A673 (cell line): ENCODE data around the gene TPPP. TPM values are rescaled to one million over a fixed set of nuclear protein-coding genes. Genes with fewer than 3 reads are reported as not detected.

Experiments used
- BruUV-seq: library from RNA; stranded (reverse); fragments of 400-500 nt; replicated peaks from 2 replicates; lab custom pipeline; 2021; lab: Mats Ljungman, UMichigan
- CTCF ChIA-PET: fragments of 300-600 bp; sonication (Branson Sonifier 250); formaldehyde crosslinking; loops from one replicate; lab custom pipeline; 2022; ENCODE audit warnings: antibody characterized with exemption; lab: Charles Lee
- POLR2A ChIA-PET: fragments of 300-600 bp; sonication (Branson Sonifier 250); formaldehyde crosslinking; loops from one replicate; lab custom pipeline; 2022; ENCODE audit warnings: antibody characterized with exemption; ENCODE audit not compliant: low non-redundant PET; lab: Charles Lee
- DNase-seq: peaks from one replicate; pipeline ENCODE4 v3.0.0-alpha.2; 2015; ENCODE audit warnings: low spot score
- H3K27ac ChIP-seq: fragments of 200-600 bp; sonication (generic); 2 replicates; pipeline ENCODE4 v1.5.1; 2016; ENCODE audit warnings: mixed run types, low read depth, mild to moderate bottlenecking, mixed read lengths, antibody characterized with exemption, low read length; ENCODE audit not compliant: poor library complexity, severe bottlenecking
- H3K27me3 ChIP-seq: fragments of 200-600 bp; sonication (generic); replicated peaks from 2 replicates; pipeline ENCODE4 v1.6.1; 2017; ENCODE audit warnings: mixed run types, low read depth, mild to moderate bottlenecking, mixed read lengths, antibody characterized with exemption, low read length; ENCODE audit not compliant: insufficient read depth, poor library complexity
- H3K36me3 ChIP-seq: fragments of 200-600 bp; sonication (generic); 2 replicates; pipeline ENCODE4 v1.6.1; 2016; ENCODE audit warnings: mixed run types, mild to moderate bottlenecking, mixed read lengths, antibody characterized with exemption, low read length; ENCODE audit not compliant: insufficient read depth, poor library complexity, severe bottlenecking
- H3K4me1 ChIP-seq: fragments of 200-600 bp; sonication (generic); 2 replicates; pipeline ENCODE4 v1.6.1; 2017; ENCODE audit warnings: mixed run types, mild to moderate bottlenecking, mixed read lengths, antibody characterized with exemption, low read length; ENCODE audit not compliant: insufficient read depth, poor library complexity, severe bottlenecking
- H3K4me3 ChIP-seq: fragments of 200-600 bp; sonication (generic); 2 replicates; pipeline ENCODE4 v1.5.1; 2016; ENCODE audit warnings: low read depth, mixed run types, mild to moderate bottlenecking, mixed read lengths, low read length; ENCODE audit not compliant: poor library complexity, severe bottlenecking
- H3K9me3 ChIP-seq: fragments of 200-600 bp; sonication (generic); 2 replicates; pipeline ENCODE4 v1.6.1; 2016; ENCODE audit warnings: mixed run types, low read depth, mild to moderate bottlenecking, mixed read lengths, antibody characterized with exemption, low read length; ENCODE audit not compliant: poor library complexity, severe bottlenecking
- EZH2 ChIP-seq: fragments of 200-600 bp; sonication (generic); IDR thresholded peaks from 2 replicates; pipeline ENCODE4 v1.6.1; 2017; ENCODE audit warnings: borderline replicate concordance, low read depth, mild to moderate bottlenecking, mixed read lengths, antibody characterized with exemption, low read length; ENCODE audit not compliant: poor library complexity, severe bottlenecking
- intact Hi-C: fragments of 100-400 bp; cut with micrococcal nuclease; formaldehyde crosslinking; loops from one replicate; pipeline ENCODE4 v1.10.0; 2022; ENCODE audit not compliant: unreplicated experiment
- total RNA-seq: library from RNA; stranded (reverse); gene quantifications from 2 replicates; pipeline ENCODE4 v1.2.3, GENCODE V29; 2021
- TF ChIP-seq, protein P1 (sequence below): fragments of 300-800, 200-600 bp; sonication (generic); conservative IDR thresholded peaks from 2 replicates; pipeline ENCODE4 v1.5.1; 2017; ENCODE audit warnings: low read depth, mild to moderate bottlenecking, antibody characterized with exemption, low read length, moderate library complexity, mixed read lengths

The TPPP gene
- total RNA-seq, 1 experiment from 2014 or later = 0.19 TPM

DNA sequence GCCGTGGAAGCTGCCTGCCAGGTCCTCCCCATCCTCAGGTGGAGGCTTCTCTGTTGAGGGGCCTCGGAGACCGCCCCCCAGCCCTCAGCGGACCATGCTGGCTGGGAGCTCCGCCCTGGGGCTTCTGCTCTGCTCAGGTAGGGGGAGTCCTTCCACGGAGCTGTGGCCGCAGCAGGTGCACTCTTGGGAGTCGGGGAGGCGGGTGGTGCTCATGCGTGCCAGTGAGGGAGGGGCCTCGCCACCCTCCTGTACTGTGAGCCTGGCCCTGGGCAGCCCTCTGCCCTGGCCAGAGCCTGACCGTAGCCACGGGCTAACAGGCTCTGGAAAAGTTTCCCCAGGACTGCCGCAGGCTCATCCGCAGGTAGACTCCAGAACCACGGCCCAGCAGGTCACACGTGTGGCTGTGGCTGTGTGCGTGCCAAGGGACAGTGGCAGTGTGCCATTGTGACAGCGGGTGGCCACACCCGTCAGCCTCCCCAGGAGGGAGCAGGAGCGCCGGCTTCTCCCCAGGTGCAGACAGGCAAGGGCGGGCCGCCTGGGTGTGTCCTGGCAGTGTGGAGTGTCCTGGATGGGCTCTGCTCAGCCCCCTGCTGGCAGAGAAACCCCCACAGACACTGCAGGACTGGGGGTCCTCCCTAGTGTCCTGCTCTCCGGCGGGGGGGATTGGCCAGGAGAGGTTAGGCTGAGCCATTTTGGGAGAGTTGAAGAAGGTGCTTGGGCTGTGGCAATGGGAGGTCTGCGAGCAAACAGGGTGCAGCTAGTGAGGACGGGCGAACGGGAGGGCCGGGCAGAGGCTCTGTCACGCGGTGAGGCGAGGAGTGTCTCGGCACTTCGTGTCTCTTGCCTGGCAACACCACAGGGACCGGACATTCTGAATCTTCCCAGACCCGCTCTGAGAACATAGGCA, 29.5 kb downstream of the TPPP start:
- no peak for TF ChIP-seq EZH2
- TF ChIP-seq, protein P1, sequence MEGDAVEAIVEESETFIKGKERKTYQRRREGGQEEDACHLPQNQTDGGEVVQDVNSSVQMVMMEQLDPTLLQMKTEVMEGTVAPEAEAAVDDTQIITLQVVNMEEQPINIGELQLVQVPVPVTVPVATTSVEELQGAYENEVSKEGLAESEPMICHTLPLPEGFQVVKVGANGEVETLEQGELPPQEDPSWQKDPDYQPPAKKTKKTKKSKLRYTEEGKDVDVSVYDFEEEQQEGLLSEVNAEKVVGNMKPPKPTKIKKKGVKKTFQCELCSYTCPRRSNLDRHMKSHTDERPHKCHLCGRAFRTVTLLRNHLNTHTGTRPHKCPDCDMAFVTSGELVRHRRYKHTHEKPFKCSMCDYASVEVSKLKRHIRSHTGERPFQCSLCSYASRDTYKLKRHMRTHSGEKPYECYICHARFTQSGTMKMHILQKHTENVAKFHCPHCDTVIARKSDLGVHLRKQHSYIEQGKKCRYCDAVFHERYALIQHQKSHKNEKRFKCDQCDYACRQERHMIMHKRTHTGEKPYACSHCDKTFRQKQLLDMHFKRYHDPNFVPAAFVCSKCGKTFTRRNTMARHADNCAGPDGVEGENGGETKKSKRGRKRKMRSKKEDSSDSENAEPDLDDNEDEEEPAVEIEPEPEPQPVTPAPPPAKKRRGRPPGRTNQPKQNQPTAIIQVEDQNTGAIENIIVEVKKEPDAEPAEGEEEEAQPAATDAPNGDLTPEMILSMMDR = no peak

DNA sequence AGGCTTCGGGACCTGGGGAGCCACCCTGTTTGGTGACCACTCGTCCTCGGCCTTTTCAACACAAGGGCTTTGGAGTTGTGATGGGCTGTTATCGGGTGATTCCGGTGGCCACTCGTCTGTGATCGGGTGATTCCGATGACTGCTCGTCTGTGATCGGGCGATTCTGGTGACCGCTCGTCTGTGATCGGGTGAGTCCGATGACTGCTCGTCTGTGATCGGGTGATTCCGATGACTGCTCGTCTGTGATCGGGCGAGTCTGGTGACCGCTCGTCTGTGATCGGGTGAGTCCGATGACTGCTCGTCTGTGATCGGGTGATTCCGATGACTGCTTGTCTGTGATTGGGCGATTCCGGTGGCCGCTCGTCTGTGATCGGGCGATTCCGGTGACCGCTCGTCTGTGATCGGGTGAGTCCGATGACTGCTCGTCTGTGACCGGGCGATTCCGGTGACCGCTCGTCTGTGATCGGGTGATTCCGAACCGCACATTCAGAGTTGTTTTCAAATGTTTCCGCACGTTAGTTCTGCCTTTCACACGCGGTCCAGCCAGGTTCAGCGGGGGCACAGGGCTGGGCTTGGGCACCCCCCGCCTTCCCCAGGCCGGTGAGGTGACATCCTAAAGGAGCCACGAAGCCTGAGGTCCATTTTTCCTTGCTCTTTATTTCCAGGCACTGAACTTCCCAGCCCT, 30.3 kb downstream of the TPPP start:
- Histone ChIP-seq H3K27ac (no peak overlapping the region), H3K4me1 (no peaks in the 10 kb centered on the region), H3K9me3 (no peaks in the 10 kb centered on the region), H3K36me3 (peaks cover 30% of the 10 kb centered on the region), H3K27me3 (no peaks in the 10 kb centered on the region), H3K4me3 (no peak overlapping the region)
- intact Hi-C loops = no loop called here
- no TSS peak for BruUV-seq
- no peak for DNase-seq
- CTCF ChIA-PET = no interaction called here
- POLR2A ChIA-PET = no interaction called here
- no peak for TF ChIP-seq EZH2
- TF ChIP-seq, protein P1 = no peak

More for the DNA sequence above, 29.5 kb downstream of the TPPP start:
- H3K9me3 ChIP-seq = no peaks in the 10 kb centered on the region
- intact Hi-C loops = no loop called here
- no TSS peak for BruUV-seq
- DNase-seq = no peak
- ChIA-PET CTCF (no interaction called here), POLR2A (no interaction called here)
- H3K4me1 ChIP-seq = no peaks in the 10 kb centered on the region
- H3K36me3 ChIP-seq = peaks cover 24% of the 10 kb centered on the region
- no peak overlapping the region for H3K4me3 ChIP-seq
- H3K27ac ChIP-seq = no peak overlapping the region
- H3K27me3 ChIP-seq = no peaks in the 10 kb centered on the region

DNA sequence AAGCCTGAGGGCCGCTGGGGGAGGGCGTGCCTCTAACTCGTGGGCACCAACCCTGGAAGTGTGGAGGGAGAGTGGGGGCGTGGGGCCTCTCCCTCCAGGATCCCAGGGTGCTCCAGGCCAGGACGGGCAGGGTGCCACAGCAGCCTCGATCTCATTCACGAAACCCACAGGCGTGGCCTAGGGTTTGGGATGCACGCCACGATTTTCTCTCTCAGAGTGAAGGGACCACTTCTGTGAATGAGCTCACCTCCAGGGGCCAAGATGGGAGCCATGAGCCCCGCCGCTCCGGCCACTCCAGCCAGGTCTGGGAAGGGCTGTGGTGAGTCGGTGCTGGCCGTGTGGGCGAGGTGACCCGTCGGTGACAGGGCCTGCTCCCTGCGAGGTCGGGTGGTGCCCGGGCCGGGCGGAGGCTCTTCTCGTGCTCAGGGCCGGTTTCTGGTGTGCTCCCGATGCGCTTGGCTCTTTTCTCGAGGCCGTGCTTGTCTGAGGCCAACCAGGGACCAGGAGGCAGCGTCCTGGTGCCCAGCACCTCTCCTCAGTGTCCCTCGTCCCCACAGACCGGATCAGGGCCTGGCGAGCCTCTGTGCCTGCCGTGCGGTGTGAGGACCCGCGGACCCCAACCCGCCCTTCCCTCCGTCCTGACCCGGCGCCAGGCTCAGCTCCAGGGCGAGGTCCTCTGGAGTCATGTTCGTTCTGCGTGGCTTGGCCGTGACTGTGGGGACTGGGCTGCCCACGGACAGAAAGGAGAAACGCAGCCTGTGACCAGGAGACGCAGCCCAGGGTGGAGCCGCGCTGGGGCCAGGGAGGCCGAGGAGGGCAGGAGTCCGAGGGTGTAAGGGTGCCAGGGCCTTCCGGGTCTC, 31.0 kb downstream of the TPPP start:
- no TSS peak for BruUV-seq
- Histone ChIP-seq H3K36me3 (peaks cover 33% of the 10 kb centered on the region), H3K27ac (no peak overlapping the region), H3K9me3 (no peaks in the 10 kb centered on the region), H3K4me1 (no peaks in the 10 kb centered on the region), H3K4me3 (no peak overlapping the region), H3K27me3 (no peaks in the 10 kb centered on the region)
- ChIA-PET POLR2A (no interaction called here), CTCF (no interaction called here)
- intact Hi-C loops = no loop called here
- no peak for DNase-seq
- no peak for TF ChIP-seq EZH2
- TF ChIP-seq, protein P1 = no peak
